ENCODE measurements around the gene ZBED5.

Gene ZBED5

DNA sequence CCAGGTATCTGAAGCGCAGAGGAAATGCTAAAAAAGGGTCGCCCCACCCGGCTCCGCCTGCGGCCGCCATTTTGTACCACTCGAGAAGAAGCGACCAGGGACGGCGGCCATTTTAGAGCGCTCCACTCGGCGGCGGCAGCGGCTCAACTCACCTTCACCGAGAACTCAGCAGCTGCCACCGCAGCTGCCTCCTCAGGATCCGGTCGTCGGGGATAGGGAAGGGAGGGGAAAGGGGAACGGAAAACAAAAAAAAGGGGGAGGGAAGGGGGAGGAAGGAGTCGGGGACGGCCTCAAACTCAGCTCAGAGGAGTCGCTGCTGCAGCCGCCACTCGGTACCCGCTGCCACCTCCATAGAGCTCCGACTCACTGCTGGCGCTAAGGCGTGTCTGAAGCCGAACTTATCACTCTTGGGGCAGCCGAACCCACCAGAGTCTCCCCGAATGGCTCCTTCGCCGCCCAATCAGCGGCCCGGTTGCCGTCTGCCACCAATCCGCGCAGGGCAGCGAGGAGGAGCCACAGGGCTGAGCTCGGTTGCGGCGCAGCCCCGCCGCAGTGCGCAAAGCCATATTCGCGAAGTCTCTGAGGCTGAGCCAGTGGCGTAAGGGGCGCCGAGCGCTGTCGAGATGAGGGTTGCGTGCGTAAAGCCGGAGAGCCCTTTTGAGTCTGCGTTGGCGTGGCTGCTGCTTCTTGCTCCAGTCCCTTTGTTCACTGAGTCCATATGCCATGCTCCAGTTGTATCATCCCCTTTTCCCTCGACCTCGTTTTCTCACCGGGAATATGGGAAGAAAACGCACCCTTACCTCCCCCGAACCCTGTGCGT, 49.1 kb downstream of the ZBED5 start, which contains the start of gene EIF4G2:
EIF4G2 (minus strand) TSS at position 374 of the 820 bp plus-strand sequence.
- no peak for TF ChIP-seq CTCF (IDR thresholded peaks at IDR 0.05; ENCODE audit: extremely low read depth, missing control alignments)
- peak; percentile 98 for DNase-seq (ENCODE audit: low spot score)

- no peak for DNase-seq (ENCODE audit: low spot score)
- no peak for TF ChIP-seq CTCF (IDR thresholded peaks at IDR 0.05; ENCODE audit: extremely low read depth, missing control alignments)
Measured at GRCh38 chr11:10808235-10808552, 49.7 kb downstream of the ZBED5 start.

GRCh38 chr11:10807493-10808234, 50.2 kb downstream of the ZBED5 start:
- no peak for TF ChIP-seq CTCF (IDR thresholded peaks at IDR 0.05; ENCODE audit: extremely low read depth, missing control alignments)
- peak; percentile 46 for DNase-seq (ENCODE audit: low spot score)

GRCh38 chr11:10806206-10806605, 51.6 kb downstream of the ZBED5 start:
- TF ChIP-seq CTCF (IDR thresholded peaks at IDR 0.05; ENCODE audit: extremely low read depth, missing control alignments): no peak
- DNase-seq (ENCODE audit: low spot score): no peak

DNA sequence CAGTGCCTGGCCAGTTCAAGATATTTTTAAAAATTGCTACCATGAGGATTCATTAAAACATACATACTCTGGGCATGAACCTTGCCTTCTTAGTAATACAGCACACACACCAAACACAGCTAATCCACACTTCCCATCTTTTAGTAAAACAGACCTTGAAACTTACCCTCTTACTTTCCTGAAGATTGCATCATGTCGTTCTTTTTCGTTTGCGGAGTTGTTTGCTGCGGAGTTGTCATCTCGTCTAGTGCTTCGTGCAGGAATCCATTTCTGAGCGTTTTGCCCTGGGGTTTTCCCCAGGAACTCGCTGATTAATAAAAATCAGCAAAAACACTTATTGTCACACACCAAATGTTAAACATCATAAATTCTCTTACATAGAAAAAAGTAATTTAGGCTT, 52.1 kb downstream of the ZBED5 start:
- TF ChIP-seq CTCF (IDR thresholded peaks at IDR 0.05; ENCODE audit: extremely low read depth, missing control alignments): no peak
- no peak for DNase-seq (ENCODE audit: low spot score)

GRCh38 chr11:10803676-10804075, 54.2 kb downstream of the ZBED5 start:
- no peak for TF ChIP-seq CTCF (IDR thresholded peaks at IDR 0.05; ENCODE audit: extremely low read depth, missing control alignments)
- DNase-seq (ENCODE audit: low spot score): no peak

All from GM20000 (cell line).